T-helper 1 cell treated with Interleukin-12 subunit alpha and Interleukin-12 subunit beta and Interleukin-4 antibody, amounts not matched to agents 30 ng/mL and 1 ng/mL, for 36 hours (primary cell): ENCODE results near the gene GPATCH2L. TPM values are rescaled to one million over a fixed set of nuclear protein-coding genes. Genes with fewer than 3 reads are reported as not detected.

ENCODE experiments used
- intact Hi-C: fragments of 100-400 bp; cut with micrococcal nuclease; formaldehyde crosslinking; loops from one replicate; pipeline ENCODE4 v1.15.1; 2024
- total RNA-seq: library from RNA; stranded (reverse); gene quantifications from 2 replicates; pipeline ENCODE4 v1.2.3, GENCODE V29; 2022

Gene GPATCH2L
- total RNA-seq, 1 donor from 2014 or later = 74.6 TPM

GRCh38 chr14:76195003-76195402 is 43.3 kb downstream of the GPATCH2L start:
- intact Hi-C loops = no loop called here

GRCh38 chr14:76196980-76197695 is 45.4 kb downstream of the GPATCH2L start:
- intact Hi-C loops = no loop called here

- intact Hi-C loops = no loop called here
These were observed 49.4 kb downstream of the GPATCH2L start for GRCh38 chr14:76201162-76201561.

GRCh38 chr14:76203086-76204001 is 51.6 kb downstream of the GPATCH2L start:
- intact Hi-C loops = no loop called here

GRCh38 chr14:76204461-76205230 is 52.9 kb downstream of the GPATCH2L start:
- intact Hi-C loops = no loop called here

GRCh38 chr14:76205708-76206107 is 54.0 kb downstream of the GPATCH2L start:
- intact Hi-C loops = no loop called here

GRCh38 chr14:76208340-76208739 is 56.6 kb downstream of the GPATCH2L start:
- intact Hi-C loops = no loop called here

- intact Hi-C loops = no loop called here
These were observed 60.5 kb downstream of the GPATCH2L start for GRCh38 chr14:76212242-76212641.

- intact Hi-C loops = no loop called here
These were observed 65.5 kb downstream of the GPATCH2L start for GRCh38 chr14:76217179-76217578.

GRCh38 chr14:76218662-76219061 is 66.9 kb downstream of the GPATCH2L start:
- intact Hi-C loops = no loop called here

- intact Hi-C loops = no loop called here
These were observed 68.2 kb downstream of the GPATCH2L start for GRCh38 chr14:76219873-76220272.

- intact Hi-C loops = no loop called here
These were observed 75.8 kb downstream of the GPATCH2L start for GRCh38 chr14:76227450-76228050.

- intact Hi-C loops = no loop called here
These were observed 76.4 kb downstream of the GPATCH2L start for GRCh38 chr14:76228138-76228537.

GRCh38 chr14:76232800-76233199 is 81.1 kb downstream of the GPATCH2L start:
- intact Hi-C loops = no loop called here

GRCh38 chr14:76235628-76236027 is 83.9 kb downstream of the GPATCH2L start:
- intact Hi-C loops = no loop called here

GRCh38 chr14:76236172-76237130 is 84.7 kb downstream of the GPATCH2L start:
- intact Hi-C loops = no loop called here

- intact Hi-C loops = no loop called here
These were observed 85.7 kb downstream of the GPATCH2L start for GRCh38 chr14:76237349-76237990.

GRCh38 chr14:76245097-76245496 is 93.4 kb downstream of the GPATCH2L start:
- intact Hi-C loops = no loop called here

- intact Hi-C loops = no loop called here
These were observed 98.6 kb downstream of the GPATCH2L start for GRCh38 chr14:76250302-76250701.

- intact Hi-C loops = no loop called here
These were observed 100.7 kb downstream of the GPATCH2L start for GRCh38 chr14:76252471-76252870.
